ENCODE results near the gene POLR1E. TPM values are rescaled to one million over a fixed set of nuclear protein-coding genes. Genes with fewer than 3 reads are reported as not detected.
A peak's percentile ranks its signal among the peaks of the same experiment; 100 is the strongest.

POLR1E gene
- total RNA-seq, 1 experiment from 2014 or later, result 45.8 TPM

DNA sequence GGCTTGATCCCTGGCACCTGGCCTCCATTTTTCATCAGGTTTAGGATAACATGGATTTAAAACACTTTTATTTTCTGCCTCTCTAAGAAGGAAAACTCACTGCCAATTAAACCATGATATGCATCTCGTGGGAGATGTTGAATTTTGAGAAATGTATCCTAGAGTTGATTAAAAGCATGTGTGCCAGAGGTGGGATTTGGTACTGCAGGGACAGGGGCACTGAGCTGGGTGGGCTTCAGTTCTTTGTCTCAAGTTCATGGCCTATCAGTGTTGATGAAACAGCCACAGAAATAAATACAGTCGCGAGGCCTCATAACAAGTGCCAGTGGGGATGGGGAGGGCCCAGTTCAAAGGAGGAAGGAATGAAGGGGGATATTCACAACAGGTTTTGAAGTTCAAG lies 34.9 kb downstream of the POLR1E start:
- H4K8ac ChIP-seq (replicated peaks; ENCODE audit: insufficient read length, low read depth, low read length), result no peak overlapping the region
- no peak overlapping the region for H3K27ac ChIP-seq (ENCODE audit: insufficient read length, low read depth, low read length)
- H3K56ac ChIP-seq (ENCODE audit: insufficient read length, low read depth, low read length), result no peak overlapping the region
- no peak overlapping the region for H2AK5ac ChIP-seq (ENCODE audit: insufficient read length, low read length)
- no peak overlapping the region for H3K18ac ChIP-seq (ENCODE audit: insufficient read length, low read depth, low read length)
- H3K4me2 ChIP-seq (ENCODE audit: insufficient read depth, insufficient read length, low read length), result no peak overlapping the region
- H4K5ac ChIP-seq (ENCODE audit: insufficient read length, low read depth, low read length), result no peak overlapping the region
- no peak overlapping the region for H2BK5ac ChIP-seq (ENCODE audit: insufficient read length, low read length)
- H3K23ac ChIP-seq (ENCODE audit: insufficient read length, low read depth, low read length), result no peak overlapping the region
- no peak overlapping the region for H3K9ac ChIP-seq (ENCODE audit: extremely low read depth, insufficient read length, low read length)
- no peak overlapping the region for H2BK120ac ChIP-seq (ENCODE audit: low read depth, low read length, poor library complexity, severe bottlenecking)
- peak overlapping the region in 1 of 3 experiments; percentile 9; a peak in 1 of 7 replicates for H3K27ac Mint-ChIP-seq
- no peaks in the 10 kb centered on the region for H3K27me3 ChIP-seq (ENCODE audit: insufficient read depth, low read length)
- no peak overlapping the region for H2AFZ ChIP-seq (ENCODE audit: low read length)
- no peaks in the 10 kb centered on the region for H3K79me2 ChIP-seq (ENCODE audit: insufficient read depth, low read length)
- WGBS (ENCODE audit: extremely low coverage, insufficient read length, low lambda C conversion rate), result no CpG with 5 or more reads among the region's 3 CpGs
- no peak overlapping the region for H3T11ph ChIP-seq (ENCODE audit: low read length)
- peaks cover 10 to 56% (median 52%) of the 10 kb centered on the region in 3 experiments for H3K36me3 Mint-ChIP-seq (ENCODE audit: insufficient read depth in 1 of 3, low read depth in 3 of 3)
- no peak overlapping the region for H3K14ac ChIP-seq (ENCODE audit: insufficient read depth, low read length)
- H3K4me1 ChIP-seq (ENCODE audit: insufficient read depth, low read length), result no peaks in the 10 kb centered on the region
- 0 out of 4 replicates have a peak, but pooled peaks cover 0 to 2% of the 10 kb centered on the region in 2 experiments for H3K4me1 Mint-ChIP-seq
- H3K9me3 ChIP-seq (ENCODE audit: control insufficient read depth, low read depth, low read length), result no peaks in the 10 kb centered on the region
- DNase-seq, result no peak
- no peak overlapping the region for H2BK15ac ChIP-seq (ENCODE audit: low read depth, low read length)
- H2BK12ac ChIP-seq (ENCODE audit: insufficient read length, low read depth, low read length), result no peak overlapping the region
- no peak overlapping the region for H3K4ac ChIP-seq (ENCODE audit: low read depth, low read length)
- TF ChIP-seq, protein P1, sequence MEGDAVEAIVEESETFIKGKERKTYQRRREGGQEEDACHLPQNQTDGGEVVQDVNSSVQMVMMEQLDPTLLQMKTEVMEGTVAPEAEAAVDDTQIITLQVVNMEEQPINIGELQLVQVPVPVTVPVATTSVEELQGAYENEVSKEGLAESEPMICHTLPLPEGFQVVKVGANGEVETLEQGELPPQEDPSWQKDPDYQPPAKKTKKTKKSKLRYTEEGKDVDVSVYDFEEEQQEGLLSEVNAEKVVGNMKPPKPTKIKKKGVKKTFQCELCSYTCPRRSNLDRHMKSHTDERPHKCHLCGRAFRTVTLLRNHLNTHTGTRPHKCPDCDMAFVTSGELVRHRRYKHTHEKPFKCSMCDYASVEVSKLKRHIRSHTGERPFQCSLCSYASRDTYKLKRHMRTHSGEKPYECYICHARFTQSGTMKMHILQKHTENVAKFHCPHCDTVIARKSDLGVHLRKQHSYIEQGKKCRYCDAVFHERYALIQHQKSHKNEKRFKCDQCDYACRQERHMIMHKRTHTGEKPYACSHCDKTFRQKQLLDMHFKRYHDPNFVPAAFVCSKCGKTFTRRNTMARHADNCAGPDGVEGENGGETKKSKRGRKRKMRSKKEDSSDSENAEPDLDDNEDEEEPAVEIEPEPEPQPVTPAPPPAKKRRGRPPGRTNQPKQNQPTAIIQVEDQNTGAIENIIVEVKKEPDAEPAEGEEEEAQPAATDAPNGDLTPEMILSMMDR (conservative IDR thresholded peaks at IDR 0.05), result peak; percentile 32; the same call in 1 of the 3 replicates
- no peak overlapping the region for H4K91ac ChIP-seq (ENCODE audit: insufficient read length, low read depth, low read length)
- no peak overlapping the region for H2BK20ac ChIP-seq (ENCODE audit: low read depth, low read length, poor library complexity, severe bottlenecking)
- H3K23me2 ChIP-seq (ENCODE audit: insufficient read length, low read depth, low read length, poor library complexity, severe bottlenecking), result no peaks in the 10 kb centered on the region
- H3K9me3 Mint-ChIP-seq, result no peaks in the 10 kb centered on the region
- no peaks in the 10 kb centered on the region for H3K79me1 ChIP-seq (ENCODE audit: insufficient read depth, low read depth, low read length, poor library complexity, severe bottlenecking)
- no peaks in the 10 kb centered on the region for H4K20me1 ChIP-seq (ENCODE audit: control insufficient read depth, insufficient read depth, insufficient read length)
- no peak overlapping the region for H3K4me3 Mint-ChIP-seq
- H3K27me3 Mint-ChIP-seq (ENCODE audit: low read depth), result no peaks in the 10 kb centered on the region
